B cell (primary cell): ENCODE results near the gene RAX2. TPM values are rescaled to one million over a fixed set of nuclear protein-coding genes. Genes with fewer than 3 reads are reported as not detected.
A peak's percentile ranks its signal among the peaks of the same experiment; 100 is the strongest.

Source experiments
- ATAC-seq: fragments of 200-7000 bp; cut with Tn5 transposase; one replicate; pipeline ENCODE4 v1.10.0; 2021; ENCODE audit warnings: low read depth, mild to moderate bottlenecking, moderate number of reproducible peaks, moderate library complexity
- CTCF ChIA-PET: fragments of 350-600 bp; sonication (Branson Sonifier 250); formaldehyde crosslinking; loops from one replicate; lab custom pipeline; 2021; ENCODE audit warnings: antibody characterized with exemption, inconsistent platforms; lab: Charles Lee
- POLR2A ChIA-PET: fragments of 350-600 bp; sonication (Branson Sonifier 250); formaldehyde crosslinking; loops from one replicate; lab custom pipeline; 2021; ENCODE audit warnings: antibody characterized with exemption; lab: Charles Lee
- DNase-seq: peaks from one replicate; pipeline ENCODE4 v3.0.0; 2013
- H2AFZ ChIP-seq: 2 replicates; pipeline ENCODE4 v1.6.1; 2012; ENCODE audit warnings: mild to moderate bottlenecking, low read depth, low read length; ENCODE audit not compliant: insufficient read depth, poor library complexity, severe bottlenecking
- H3K27ac ChIP-seq, 2 donors: 1 replicate in 1 of 2; 2 replicates in 1 of 2; pipeline ENCODE4 v1.5.1; 2012 to 2013; ENCODE audit warnings: low read length in 2 of 2, mild to moderate bottlenecking in 2 of 2, moderate library complexity in 1 of 2
- H3K27me3 ChIP-seq, 4 experiments: fragments of 200-600 bp in 1 of 4; sonication (generic) in 1 of 4; replicated peaks in 1 of 4; 1 replicate in 2 of 4; 2 replicates in 2 of 4; pipeline versions ENCODE4 v1.6.1 to v1.7.0; 2013 to 2016; ENCODE audit warnings: low read length in 3 of 4, mild to moderate bottlenecking in 2 of 4, mixed read lengths in 1 of 4, moderate library complexity in 1 of 4; ENCODE audit not compliant: insufficient read depth in 4 of 4, control insufficient read depth in 3 of 4; ENCODE audit errors: control extremely low read depth in 1 of 4
- H3K36me3 ChIP-seq, 2 experiments: replicated peaks in 1 of 2; 1 replicate in 1 of 2; 2 replicates in 1 of 2; pipeline versions ENCODE4 v1.6.1 to v1.7.1; 2013; ENCODE audit warnings: low read length in 1 of 2; ENCODE audit not compliant: insufficient read depth in 2 of 2, control insufficient read depth in 1 of 2; ENCODE audit errors: control extremely low read depth in 1 of 2, extremely low read depth in 1 of 2
- H3K4me1 ChIP-seq, 2 donors: fragments of 200-600 bp in 1 of 2; sonication (generic) in 1 of 2; 1 replicate in 1 of 2; 2 replicates in 1 of 2; pipeline versions ENCODE4 v1.5.1 to v1.6.1; 2013 to 2017; ENCODE audit warnings: low read length in 2 of 2; ENCODE audit not compliant: control insufficient read depth in 2 of 2, insufficient read depth in 2 of 2
- H3K4me2 ChIP-seq: replicated peaks from 2 replicates; pipeline ENCODE3; 2012; ENCODE audit warnings: mild to moderate bottlenecking, low read depth, low read length; ENCODE audit not compliant: poor library complexity, severe bottlenecking
- H3K4me3 ChIP-seq, 5 experiments: fragments of 200-600 bp in 1 of 5; sonication (generic) in 1 of 5; 1 replicate in 3 of 5; 2 replicates in 2 of 5; pipeline versions ENCODE4 v1.5.1 to v1.7.0; 2011 to 2016; ENCODE audit warnings: low read length in 4 of 5, mild to moderate bottlenecking in 4 of 5, low read depth in 2 of 5, control low read depth in 1 of 5, moderate library complexity in 1 of 5; ENCODE audit not compliant: insufficient read depth in 1 of 5; ENCODE audit errors: control extremely low read depth in 1 of 5, extremely low read depth in 1 of 5
- H3K79me2 ChIP-seq: fragments of 200-600 bp; sonication (generic); one replicate; pipeline ENCODE4 v1.6.0; 2016; ENCODE audit warnings: low read length; ENCODE audit not compliant: control insufficient read depth, insufficient read depth
- H3K9ac ChIP-seq: fragments of 200-600 bp; sonication (generic); 2 replicates; pipeline ENCODE4 v1.6.1; 2017; ENCODE audit warnings: mild to moderate bottlenecking, low read length, moderate library complexity
- H3K9me3 ChIP-seq, 3 donors: one replicate each; pipeline versions ENCODE4 v1.6.1 to v1.7.1; 2013; ENCODE audit warnings: low read length in 2 of 3; ENCODE audit not compliant: control insufficient read depth in 2 of 3, insufficient read depth in 1 of 3; ENCODE audit errors: control extremely low read depth in 1 of 3
- H4K20me1 ChIP-seq: 2 replicates; pipeline ENCODE4 v1.6.0; 2012; ENCODE audit warnings: mild to moderate bottlenecking, low read length; ENCODE audit not compliant: insufficient read depth, control insufficient read depth, poor library complexity, severe bottlenecking
- H3K27ac Mint-ChIP-seq: one replicate; pipeline ENCODE4 v1.8.0; 2021; ENCODE audit warnings: mixed read lengths
- H3K27me3 Mint-ChIP-seq: one replicate; pipeline ENCODE4 v1.8.0; 2021; ENCODE audit warnings: mixed read lengths
- H3K4me1 Mint-ChIP-seq: one replicate; pipeline ENCODE4 v1.8.0; 2021; ENCODE audit warnings: mixed read lengths
- H3K4me3 Mint-ChIP-seq: one replicate; pipeline ENCODE4 v1.8.0; 2021; ENCODE audit warnings: mixed read lengths
- H3K9me3 Mint-ChIP-seq: one replicate; pipeline ENCODE4 v1.8.0; 2022; ENCODE audit warnings: mixed read lengths; ENCODE audit not compliant: insufficient read depth
- EZH2 ChIP-seq: IDR thresholded peaks from 2 replicates; pipeline ENCODE4 v1.6.1; 2012; ENCODE audit warnings: borderline replicate concordance, low read depth, mild to moderate bottlenecking, moderate library complexity, low read length; ENCODE audit not compliant: insufficient read depth, poor library complexity, severe bottlenecking
- WGBS: methylation state at CpG from one replicate; pipeline ENCODE4 v1.1.5; 2013; ENCODE audit warnings: missing lambda C conversion rate; ENCODE audit not compliant: insufficient coverage; 5-methylcytosine and 5-hydroxymethylcytosine counted together
- intact Hi-C: fragments of 100-400 bp; cut with micrococcal nuclease; formaldehyde crosslinking; loops from one replicate; pipeline ENCODE4 v1.10.0; 2022
- polyA plus RNA-seq: library from polyadenylated mRNA; depleted of rRNA; stranded (reverse); fragments of >200 nt; gene quantifications from 2 replicates; pipeline ENCODE4 v1.2.3, GENCODE V29; 2012
- total RNA-seq, 2 donors: library from RNA; stranded (reverse); fragments of 120-200 nt in 1 of 2; gene quantifications; 1 replicate in 1 of 2; 2 replicates in 1 of 2; pipeline versions ENCODE4 v1.2.3 to v1.2.4, GENCODE V29; 2013 to 2022
- TF ChIP-seq, protein P1 (sequence below): fragments of 200-600 bp; IDR thresholded peaks from one replicate; pipeline ENCODE4 v1.8.0; 2022; ENCODE audit warnings: antibody characterized with exemption, mild to moderate bottlenecking

RAX2 gene
- total and polyA plus RNA-seq, 2 donors (not counting 1 experiment from before 2014, with no cell fraction given): not detected

- H3K4me1 Mint-ChIP-seq: peaks cover 37% of the 10 kb centered on the region
- peak; percentile 100 for DNase-seq
- H3K4me1 ChIP-seq: peaks cover 25 to 35% of the 10 kb centered on the region in 2 donors
- ChIA-PET CTCF (interaction anchor here (0.6 to 2.9 kb wide), 18 partner anchors 9 to 1065 kb away, joined by 3 to 15 read pairs (median 3); partner anchors contain the start of genes EEF2, PIP5K1C and RAX2), POLR2A (interaction anchor here (0.5 to 2.2 kb wide), 14 partner anchors 49 to 1924 kb away, joined by 3 to 14 read pairs (median 4); partner anchors contain the start of genes DAPK3, DOHH, EEF2 and FEM1A)
- TF ChIP-seq, protein P1, sequence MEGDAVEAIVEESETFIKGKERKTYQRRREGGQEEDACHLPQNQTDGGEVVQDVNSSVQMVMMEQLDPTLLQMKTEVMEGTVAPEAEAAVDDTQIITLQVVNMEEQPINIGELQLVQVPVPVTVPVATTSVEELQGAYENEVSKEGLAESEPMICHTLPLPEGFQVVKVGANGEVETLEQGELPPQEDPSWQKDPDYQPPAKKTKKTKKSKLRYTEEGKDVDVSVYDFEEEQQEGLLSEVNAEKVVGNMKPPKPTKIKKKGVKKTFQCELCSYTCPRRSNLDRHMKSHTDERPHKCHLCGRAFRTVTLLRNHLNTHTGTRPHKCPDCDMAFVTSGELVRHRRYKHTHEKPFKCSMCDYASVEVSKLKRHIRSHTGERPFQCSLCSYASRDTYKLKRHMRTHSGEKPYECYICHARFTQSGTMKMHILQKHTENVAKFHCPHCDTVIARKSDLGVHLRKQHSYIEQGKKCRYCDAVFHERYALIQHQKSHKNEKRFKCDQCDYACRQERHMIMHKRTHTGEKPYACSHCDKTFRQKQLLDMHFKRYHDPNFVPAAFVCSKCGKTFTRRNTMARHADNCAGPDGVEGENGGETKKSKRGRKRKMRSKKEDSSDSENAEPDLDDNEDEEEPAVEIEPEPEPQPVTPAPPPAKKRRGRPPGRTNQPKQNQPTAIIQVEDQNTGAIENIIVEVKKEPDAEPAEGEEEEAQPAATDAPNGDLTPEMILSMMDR: no peak
- TF ChIP-seq EZH2: no peak
- peaks cover 28% of the 10 kb centered on the region for H4K20me1 ChIP-seq
- H3K27ac ChIP-seq: peak within 1 kb of the TSS; percentile 100
- H3K9ac ChIP-seq: peak within 1 kb of the TSS; percentile 100
- peak within 1 kb of the TSS; percentile 99 for H3K4me3 Mint-ChIP-seq
- peak; percentile 78 for ATAC-seq
- no peaks in the 10 kb centered on the region for H3K27me3 Mint-ChIP-seq
- intact Hi-C loops: loop anchor here (1.0 to 10.0 kb wide), 10 partner anchors 50 to 1922 kb away; partner anchors contain the start of genes ANKRD24, CHAF1A, DPP9 and EEF2
- peaks cover 0 to 3% (median 0%) of the 10 kb centered on the region in 3 donors for H3K9me3 ChIP-seq
- H3K4me2 ChIP-seq: peak within 1 kb of the TSS; percentile 95
- WGBS: under 1% methylated on average over 43 of the region's 47 CpGs
- H3K27ac Mint-ChIP-seq: peak within 1 kb of the TSS; percentile 100
- peaks cover 0 to 36% of the 10 kb centered on the region in 2 experiments for H3K36me3 ChIP-seq
- H3K79me2 ChIP-seq: peaks cover 52% of the 10 kb centered on the region
- H3K4me3 ChIP-seq: peak within 1 kb of the TSS; percentile 49 to 99 (median 97)
- H3K27me3 ChIP-seq: no peaks in the 10 kb centered on the region
- H3K9me3 Mint-ChIP-seq: no peaks in the 10 kb centered on the region
- H2AFZ ChIP-seq: peak within 1 kb of the TSS; percentile 85
These were observed 9.2 kb downstream of the RAX2 start, which contains the start of gene MRPL54 for GRCh38 chr19:3762501-3763459. MRPL54 (plus strand) TSS chr19:3762682; CDS start chr19:3762701, 19 bp downstream.
